Iris pigment epithelial cell (primary cell): ENCODE results near the gene MANEAL.
"Not testable (repeated sequence)": the region's sequence is repeated elsewhere in the genome, so short reads cannot be mapped to it uniquely, and the experiment has no call there.

Experiments
- DNase-seq: peaks from one replicate; pipeline ENCODE4 v3.0.0-alpha.2; 2011; ENCODE audit warnings: low read depth

The MANEAL gene

GRCh38 chr1:37793773-37794371 lies at the start of gene MANEAL:
Gene MANEAL (plus strand): TSS chr1:37793847. CDS start chr1:37794183, 336 bp downstream.
- DNase-seq, result peak; percentile 64

- no peak for DNase-seq
Observed at GRCh38 chr1:37746806-37747205, 46.8 kb upstream of the MANEAL start.

GRCh38 chr1:37748565-37748964 lies 45.1 kb upstream of the MANEAL start:
- DNase-seq, result no peak

- no peak for DNase-seq
Observed at GRCh38 chr1:37752213-37752582, 41.4 kb upstream of the MANEAL start.

- DNase-seq, result peak; percentile 23
Observed at GRCh38 chr1:37752583-37753471, 40.8 kb upstream of the MANEAL start.

GRCh38 chr1:37753473-37754321 lies 40.0 kb upstream of the MANEAL start:
- no peak for DNase-seq

- DNase-seq, result no peak
Observed at GRCh38 chr1:37755290-37755689, 38.4 kb upstream of the MANEAL start.

- no peak for DNase-seq
Observed at GRCh38 chr1:37755951-37756560, 37.6 kb upstream of the MANEAL start.

- no peak for DNase-seq
Observed at GRCh38 chr1:37759451-37759850, 34.2 kb upstream of the MANEAL start.

- no peak for DNase-seq
Observed at GRCh38 chr1:37761416-37762095, 32.1 kb upstream of the MANEAL start.

- DNase-seq, result no peak
Observed at GRCh38 chr1:37762516-37762915, 31.1 kb upstream of the MANEAL start.

- no peak for DNase-seq
Observed at GRCh38 chr1:37763791-37764413, 29.7 kb upstream of the MANEAL start.

GRCh38 chr1:37764414-37764825 lies 29.2 kb upstream of the MANEAL start:
- peak; percentile 39 for DNase-seq

GRCh38 chr1:37764888-37765441 lies 28.7 kb upstream of the MANEAL start, which contains the start of gene EPHA10:
Gene EPHA10 (minus strand): TSS chr1:37765120. CDS start chr1:37765066, 54 bp downstream.
- no peak for DNase-seq

GRCh38 chr1:37765916-37766664 lies 27.6 kb upstream of the MANEAL start:
- DNase-seq, result peak; percentile 5

- no peak for DNase-seq
Observed at GRCh38 chr1:37767488-37767887, 26.2 kb upstream of the MANEAL start.

GRCh38 chr1:37771440-37771839 lies 22.2 kb upstream of the MANEAL start:
- DNase-seq, result not testable (repeated sequence)

GRCh38 chr1:37776946-37777516 lies 16.6 kb upstream of the MANEAL start:
- no peak for DNase-seq

GRCh38 chr1:37778654-37779053 lies 15.0 kb upstream of the MANEAL start:
- no peak for DNase-seq
